ENCODE results near the gene PELI2.
A peak's percentile ranks its signal among the peaks of the same experiment; 100 is the strongest.

PELI2 gene

GRCh38 chr14:56117765-56118610 is at the start of gene PELI2:
Gene PELI2 (plus strand): TSS chr14:56118411. CDS start chr14:56118661, 250 bp downstream.
- DNase-seq (ENCODE audit: low read depth) = peak; percentile 81

- DNase-seq (ENCODE audit: low read depth) = no peak
These were observed 44.4 kb upstream of the PELI2 start for GRCh38 chr14:56073799-56074198.

GRCh38 chr14:56075301-56075700 is 42.9 kb upstream of the PELI2 start:
- no peak for DNase-seq (ENCODE audit: low read depth)

GRCh38 chr14:56081139-56081538 is 37.1 kb upstream of the PELI2 start:
- no peak for DNase-seq (ENCODE audit: low read depth)

GRCh38 chr14:56082880-56083279 is 35.3 kb upstream of the PELI2 start:
- no peak for DNase-seq (ENCODE audit: low read depth)

GRCh38 chr14:56085471-56085870 is 32.7 kb upstream of the PELI2 start:
- DNase-seq (ENCODE audit: low read depth) = no peak

- DNase-seq (ENCODE audit: low read depth) = no peak
These were observed 30.3 kb upstream of the PELI2 start for GRCh38 chr14:56087671-56088471.

- DNase-seq (ENCODE audit: low read depth) = no peak
These were observed 29.3 kb upstream of the PELI2 start for GRCh38 chr14:56088941-56089340.

GRCh38 chr14:56092763-56093162 is 25.4 kb upstream of the PELI2 start:
- DNase-seq (ENCODE audit: low read depth) = no peak

GRCh38 chr14:56094076-56094475 is 24.1 kb upstream of the PELI2 start:
- no peak for DNase-seq (ENCODE audit: low read depth)

- no peak for DNase-seq (ENCODE audit: low read depth)
These were observed 20.2 kb upstream of the PELI2 start for GRCh38 chr14:56098021-56098420.

- no peak for DNase-seq (ENCODE audit: low read depth)
These were observed 19.0 kb upstream of the PELI2 start for GRCh38 chr14:56099081-56099797.

GRCh38 chr14:56100556-56100955 is 17.7 kb upstream of the PELI2 start:
- no peak for DNase-seq (ENCODE audit: low read depth)

- no peak for DNase-seq (ENCODE audit: low read depth)
These were observed 15.3 kb upstream of the PELI2 start for GRCh38 chr14:56102941-56103340.

- no peak for DNase-seq (ENCODE audit: low read depth)
These were observed 10.6 kb upstream of the PELI2 start for GRCh38 chr14:56107615-56108014.

GRCh38 chr14:56108057-56108456 is 10.2 kb upstream of the PELI2 start:
- no peak for DNase-seq (ENCODE audit: low read depth)

GRCh38 chr14:56112781-56113180 is 5.4 kb upstream of the PELI2 start:
- no peak for DNase-seq (ENCODE audit: low read depth)

GRCh38 chr14:56115334-56115870 is 2.8 kb upstream of the PELI2 start:
- DNase-seq (ENCODE audit: low read depth) = no peak

- no peak for DNase-seq (ENCODE audit: low read depth)
These were observed 2.0 kb upstream of the PELI2 start for GRCh38 chr14:56115976-56116893.

GRCh38 chr14:56118611-56119181 is 485 bp downstream of the PELI2 start:
- peak; percentile 7 for DNase-seq (ENCODE audit: low read depth)
